SH-SY5Y (cell line): ENCODE results near the gene EID3.

ENCODE experiments used
- GATA2 ChIP-seq: IDR thresholded peaks from 2 replicates; pipeline ENCODE4 v1.6.1; 2011; ENCODE audit warnings: mild to moderate bottlenecking, low read depth, low read length
- GATA3 ChIP-seq: IDR thresholded peaks from 2 replicates; pipeline ENCODE4 v1.6.1; 2011; ENCODE audit warnings: low read depth, mild to moderate bottlenecking, low read length, moderate library complexity

EID3 gene

GRCh38 chr12:104281636-104282035, 21.9 kb upstream of the EID3 start:
- TF ChIP-seq GATA3 (no peak), GATA2 (no peak)

GRCh38 chr12:104282109-104282508, 21.4 kb upstream of the EID3 start:
- TF ChIP-seq GATA2 (no peak), GATA3 (no peak)

GRCh38 chr12:104285740-104286515, 17.6 kb upstream of the EID3 start:
- no peak for TF ChIP-seq GATA2
- no peak for TF ChIP-seq GATA3

GRCh38 chr12:104286516-104287482, 16.7 kb upstream of the EID3 start:
- TF ChIP-seq GATA3 (no peak), GATA2 (no peak)

- TF ChIP-seq GATA3 (no peak), GATA2 (no peak)
These were observed 14.8 kb upstream of the EID3 start for GRCh38 chr12:104288635-104289274.

GRCh38 chr12:104290320-104290719, 13.2 kb upstream of the EID3 start:
- no peak for TF ChIP-seq GATA2
- TF ChIP-seq GATA3 = no peak

GRCh38 chr12:104290855-104291254, 12.7 kb upstream of the EID3 start:
- TF ChIP-seq GATA3 (no peak), GATA2 (no peak)

- no peak for TF ChIP-seq GATA3
- no peak for TF ChIP-seq GATA2
These were observed 11.5 kb upstream of the EID3 start for GRCh38 chr12:104291867-104292524.

- no peak for TF ChIP-seq GATA2
- no peak for TF ChIP-seq GATA3
These were observed 10.4 kb upstream of the EID3 start for GRCh38 chr12:104292872-104293794.

GRCh38 chr12:104294927-104295668, 8.4 kb upstream of the EID3 start:
- no peak for TF ChIP-seq GATA3
- no peak for TF ChIP-seq GATA2

GRCh38 chr12:104295954-104296353, 7.6 kb upstream of the EID3 start:
- TF ChIP-seq GATA2 = no peak
- no peak for TF ChIP-seq GATA3

GRCh38 chr12:104296718-104297117, 6.8 kb upstream of the EID3 start:
- TF ChIP-seq GATA2 = no peak
- TF ChIP-seq GATA3 = no peak

GRCh38 chr12:104297477-104298113, 5.9 kb upstream of the EID3 start:
- TF ChIP-seq GATA3 = no peak
- TF ChIP-seq GATA2 = no peak
